GM19099 (cell line): ENCODE data around the gene CYP51A1.

Experiments
- POLR2A ChIP-seq: IDR thresholded peaks from 3 replicates; pipeline ENCODE4 v1.6.1; 2011; ENCODE audit warnings: low read depth; ENCODE audit not compliant: insufficient read length; ENCODE audit errors: extremely low read depth

The CYP51A1 gene

GRCh38 chr7:92134271-92135051, at the start of gene CYP51A1:
CYP51A1 (minus strand) TSS chr7:92134477; CDS start chr7:92134364, 113 bp downstream.
- peak; percentile 90 for TF ChIP-seq POLR2A

GRCh38 chr7:92178928-92179924, 44.9 kb upstream of the CYP51A1 start, which contains the start of gene LRRD1:
LRRD1 (minus strand) TSS chr7:92179142; CDS start chr7:92165202, 13,940 bp downstream.
- no peak for TF ChIP-seq POLR2A

- TF ChIP-seq POLR2A, result no peak
Observed at GRCh38 chr7:92177362-92177761, 43.1 kb upstream of the CYP51A1 start.

GRCh38 chr7:92161271-92161670, 27.0 kb upstream of the CYP51A1 start:
- TF ChIP-seq POLR2A, result no peak

GRCh38 chr7:92158660-92159575, 24.6 kb upstream of the CYP51A1 start:
- TF ChIP-seq POLR2A, result no peak

- no peak for TF ChIP-seq POLR2A
Observed at GRCh38 chr7:92156990-92157389, 22.7 kb upstream of the CYP51A1 start.

GRCh38 chr7:92155108-92155739, 20.9 kb upstream of the CYP51A1 start:
- TF ChIP-seq POLR2A, result no peak

- no peak for TF ChIP-seq POLR2A
Observed at GRCh38 chr7:92150450-92151017, 16.3 kb upstream of the CYP51A1 start.

GRCh38 chr7:92149736-92150239, 15.5 kb upstream of the CYP51A1 start:
- no peak for TF ChIP-seq POLR2A

GRCh38 chr7:92141161-92141560, 6.9 kb upstream of the CYP51A1 start:
- TF ChIP-seq POLR2A, result no peak

- TF ChIP-seq POLR2A, result no peak
Observed at GRCh38 chr7:92137557-92137956, 3.3 kb upstream of the CYP51A1 start.

GRCh38 chr7:92135052-92135889, 994 bp upstream of the CYP51A1 start:
- no peak for TF ChIP-seq POLR2A
